ENCODE results near the gene SLC26A9.

The SLC26A9 gene

GRCh38 chr1:205943245-205943644 lies at the start of gene SLC26A9:
Gene SLC26A9 (minus strand): TSS chr1:205943456. CDS start chr1:205935820, 7,636 bp downstream.
- DNase-seq: no peak

- DNase-seq: peak; percentile 9
These were observed 49.1 kb upstream of the SLC26A9 start for GRCh38 chr1:205992218-205992882.

- no peak for DNase-seq
These were observed 48.0 kb upstream of the SLC26A9 start for GRCh38 chr1:205991237-205991636.

GRCh38 chr1:205990226-205990625 lies 47.0 kb upstream of the SLC26A9 start:
- no peak for DNase-seq

GRCh38 chr1:205989786-205990185 lies 46.5 kb upstream of the SLC26A9 start:
- no peak for DNase-seq

- DNase-seq: peak; percentile 48
These were observed 45.3 kb upstream of the SLC26A9 start for GRCh38 chr1:205988585-205988995.

- no peak for DNase-seq
These were observed 43.6 kb upstream of the SLC26A9 start for GRCh38 chr1:205986861-205987260.

GRCh38 chr1:205986292-205986691 lies 43.0 kb upstream of the SLC26A9 start:
- peak; percentile 11 for DNase-seq

GRCh38 chr1:205985330-205986005 lies 42.2 kb upstream of the SLC26A9 start:
- peak; percentile 7 for DNase-seq

- peak; percentile 86 for DNase-seq
These were observed 40.9 kb upstream of the SLC26A9 start for GRCh38 chr1:205983925-205984725.

- DNase-seq: no peak
These were observed 38.0 kb upstream of the SLC26A9 start for GRCh38 chr1:205981257-205981656.

- DNase-seq: peak; percentile 13
These were observed 37.1 kb upstream of the SLC26A9 start for GRCh38 chr1:205980237-205980870.

- peak; percentile 9 for DNase-seq
These were observed 36.0 kb upstream of the SLC26A9 start for GRCh38 chr1:205979301-205979700.

- no peak for DNase-seq
These were observed 35.4 kb upstream of the SLC26A9 start for GRCh38 chr1:205978676-205979075.

GRCh38 chr1:205977402-205978014 lies 34.3 kb upstream of the SLC26A9 start:
- peak; percentile 86 for DNase-seq

- no peak for DNase-seq
These were observed 33.6 kb upstream of the SLC26A9 start for GRCh38 chr1:205976708-205977401.

GRCh38 chr1:205976036-205976435 lies 32.8 kb upstream of the SLC26A9 start:
- no peak for DNase-seq

- DNase-seq: no peak
These were observed 32.2 kb upstream of the SLC26A9 start for GRCh38 chr1:205975387-205975998.

- no peak for DNase-seq
These were observed 31.5 kb upstream of the SLC26A9 start for GRCh38 chr1:205974712-205975111.

- DNase-seq: no peak
These were observed 30.3 kb upstream of the SLC26A9 start for GRCh38 chr1:205973377-205974232.

Data from femur (tissue), 1 donor.